K562 (cell line): Measurements from ENCODE around the gene DNAJB2. TPM values are rescaled to one million over a fixed set of nuclear protein-coding genes. Genes with fewer than 3 reads are reported as not detected.

ENCODE experiments used
- ATF4 ChIP-seq: fragments of 450-650 bp; formaldehyde crosslinking; IDR thresholded peaks from 2 replicates; pipeline ENCODE4 v1.4.0; 2022; ENCODE audit warnings: mild to moderate bottlenecking, moderate library complexity
- CC2D1A ChIP-seq: fragments of 450-650 bp; IDR thresholded peaks from 2 replicates; pipeline ENCODE4 v1.6.1; 2017; ENCODE audit warnings: mild to moderate bottlenecking
- DPF2 ChIP-seq: fragments of 450-650 bp; IDR thresholded peaks from 2 replicates; pipeline ENCODE4 v1.6.1; 2016
- HMG20B ChIP-seq: fragments of 250-450 bp; sonication (Bioruptor Pico); IDR thresholded peaks from 2 replicates; pipeline ENCODE4 v1.5.0; 2021; ENCODE audit warnings: mild to moderate bottlenecking
- HNRNPL ChIP-seq: fragments of 200-400 bp; formaldehyde crosslinking; IDR thresholded peaks from 2 replicates; pipeline ENCODE4 v1.6.1; 2017; ENCODE audit warnings: low read depth, mild to moderate bottlenecking, low read length
- JUND ChIP-seq, 2 experiments: IDR thresholded peaks; 2 replicates in 1 of 2; 3 replicates in 1 of 2; pipeline ENCODE4 v1.6.1; 2011; ENCODE audit warnings: borderline replicate concordance in 2 of 2, low read depth in 2 of 2, low read length in 2 of 2, improper control_type of control experiment in 1 of 2, missing biosample characterization in 1 of 2, missing genetic modification characterization in 1 of 2, missing genetic modification reagents in 1 of 2
- KHSRP ChIP-seq: fragments of 450-650 bp; IDR thresholded peaks from 2 replicates; pipeline ENCODE4 v1.6.1; 2017
- LCOR ChIP-seq: sonication (generic); formaldehyde crosslinking; IDR thresholded peaks from 2 replicates; pipeline ENCODE4 v1.8.0; 2022; ENCODE audit warnings: mild to moderate bottlenecking, missing genetic modification reagents
- NCOA1 ChIP-seq: fragments of 450-650 bp; IDR thresholded peaks from 2 replicates; pipeline ENCODE4 v1.6.1; 2016; ENCODE audit warnings: low read depth
- NFE2L1 ChIP-seq: fragments of 450-650 bp; IDR thresholded peaks from 2 replicates; pipeline ENCODE4 v1.6.1; 2016; ENCODE audit warnings: missing genetic modification characterization, low read depth, mild to moderate bottlenecking, missing compliant biosample characterization, moderate library complexity, borderline replicate concordance
- NR4A1 ChIP-seq, 2 experiments: fragments of 250-450 bp in 1 of 2; fragments of 450-650 bp in 1 of 2; sonication (Bioruptor Pico) in 1 of 2; IDR thresholded peaks; 2 replicates each; pipeline versions ENCODE4 v1.4.0 to v1.6.1; 2016 to 2020; ENCODE audit warnings: mild to moderate bottlenecking in 2 of 2, missing compliant biosample characterization in 1 of 2, missing genetic modification characterization in 1 of 2, moderate library complexity in 1 of 2
- RUNX1 ChIP-seq: sonication (generic); IDR thresholded peaks from 2 replicates; pipeline ENCODE4 v1.6.1; 2016; ENCODE audit warnings: antibody characterized with exemption, low read depth
- SAFB ChIP-seq: fragments of 200-400 bp; formaldehyde crosslinking; IDR thresholded peaks from 2 replicates; pipeline ENCODE4 v1.6.1; 2017; ENCODE audit warnings: low read depth, low read length, borderline replicate concordance
- TAL1 ChIP-seq: fragments of 450-650 bp; IDR thresholded peaks from 2 replicates; pipeline ENCODE4 v1.6.1; 2016; ENCODE audit warnings: mild to moderate bottlenecking
- TBP ChIP-seq: optimal IDR thresholded peaks from 2 replicates; pipeline ENCODE3; 2011; ENCODE audit warnings: low read depth, low read length, improper control_type of control experiment
- TEAD2 ChIP-seq: fragments of 450-650 bp; IDR thresholded peaks from 2 replicates; pipeline ENCODE4 v1.6.1; 2016; ENCODE audit warnings: missing genetic modification characterization, control low read depth, missing compliant biosample characterization
- ZBTB26 ChIP-seq: fragments of 450-650 bp; formaldehyde crosslinking; IDR thresholded peaks from 2 replicates; pipeline ENCODE4 v1.4.0; 2022; ENCODE audit warnings: missing genetic modification characterization
- ZBTB33 ChIP-seq: sonication (generic); formaldehyde crosslinking; IDR thresholded peaks from 2 replicates; pipeline ENCODE4 v1.8.1; 2023; ENCODE audit warnings: mild to moderate bottlenecking, missing genetic modification reagents
- ZBTB9 ChIP-seq: fragments of 450-650 bp; formaldehyde crosslinking; IDR thresholded peaks from 2 replicates; pipeline ENCODE4 v1.4.0; 2020; ENCODE audit warnings: mild to moderate bottlenecking, moderate library complexity
- ZFP1 ChIP-seq: fragments of 450-650 bp; formaldehyde crosslinking; IDR thresholded peaks from 2 replicates; pipeline ENCODE4 v1.4.0; 2020; ENCODE audit warnings: mild to moderate bottlenecking, mixed read lengths
- ZNF174 ChIP-seq: fragments of 250-450 bp; sonication (Bioruptor Pico); IDR thresholded peaks from 2 replicates; pipeline ENCODE4 v1.4.0; 2020; ENCODE audit warnings: mild to moderate bottlenecking
- ZNF253 ChIP-seq: fragments of 250-450 bp; sonication (Bioruptor Pico); conservative IDR thresholded peaks from 2 replicates; pipeline ENCODE4 v1.6.1; 2021; ENCODE audit warnings: mild to moderate bottlenecking
- ZNF408 ChIP-seq: fragments of 250-450 bp; sonication (Bioruptor Pico); IDR thresholded peaks from 2 replicates; pipeline ENCODE4 v1.4.0; 2020; ENCODE audit warnings: low read depth, mild to moderate bottlenecking, moderate library complexity
- ZNF76 ChIP-seq: fragments of 250-450 bp; sonication (Bioruptor Pico); IDR thresholded peaks from 2 replicates; pipeline ENCODE4 v1.4.0; 2020; ENCODE audit warnings: mild to moderate bottlenecking, moderate library complexity, borderline replicate concordance
- polyA plus RNA-seq, 8 experiments: library from polyadenylated mRNA; depleted of rRNA in 4 of 8; stranded (reverse) in 5 of 8; unstranded in 3 of 8; fragments of >200 nt; fragmentation: Nextera tagmentation in 2 of 8; fragmentation: Illumina TruSeq in 1 of 8; extraction: Ambion mirVana in 2 of 8; extraction: Trizol in 1 of 8; gene quantifications; 2 replicates each; pipeline versions ENCODE4 v1.2.1 to v1.2.3, GENCODE V29; 2011 to 2014; ENCODE audit warnings: inconsistent platforms in 1 of 8, missing spikeins in 1 of 8
- total RNA-seq, 7 experiments: library from RNA; depleted of rRNA in 6 of 7; stranded (reverse); fragments of >200 nt in 6 of 7; fragmentation: Illumina TruSeq in 2 of 7; extraction: Trizol in 2 of 7; gene quantifications; 2 replicates each; pipeline versions ENCODE4 v1.2.1 to v1.2.3, GENCODE V29; 2011 to 2021; ENCODE audit warnings: low replicate concordance in 1 of 7

The DNAJB2 gene
- total and polyA plus RNA-seq, 9 of the 15 experiments (the other 6 are each of a cell fraction or from before 2014, with no cell fraction given): 0.08 to 3.0 (median 2.2) TPM; not detected in 1

- no peak for TF ChIP-seq JUND (IDR thresholded peaks at IDR 0.05; ENCODE audit: borderline replicate concordance, low read depth, low read length)
- TF ChIP-seq JUND (tag; IDR thresholded peaks at IDR 0.05; ENCODE audit: borderline replicate concordance, low read depth, low read length): no peak
- no peak for TF ChIP-seq TBP
- TF ChIP-seq DPF2: no peak
- no peak for TF ChIP-seq CC2D1A
- TF ChIP-seq ZNF76 (CRISPR knock-in tag): no peak
- no peak for TF ChIP-seq ZNF174 (CRISPR knock-in tag)
- no peak for TF ChIP-seq RUNX1
- TF ChIP-seq NR4A1 (CRISPR knock-in tag; IDR thresholded peaks at IDR 0.05): no peak
- TF ChIP-seq NR4A1 (tag; IDR thresholded peaks at IDR 0.05): no peak
- no peak for TF ChIP-seq NCOA1
- TF ChIP-seq ZNF408: no peak
- TF ChIP-seq LCOR (CRISPR knock-in tag): peak; percentile 28; the same call in 1 of the 2 replicates
- TF ChIP-seq ZFP1 (CRISPR knock-in tag): no peak
- TF ChIP-seq HMG20B (CRISPR knock-in tag): no peak
- TF ChIP-seq NFE2L1 (tag): no peak
- TF ChIP-seq TEAD2 (tag): no peak
- TF ChIP-seq ZNF253 (CRISPR knock-in tag): no peak
- no peak for TF ChIP-seq ZBTB9 (CRISPR knock-in tag)
- no peak for TF ChIP-seq KHSRP
- no peak for TF ChIP-seq ZBTB26 (CRISPR knock-in tag)
- TF ChIP-seq ATF4: no peak
- TF ChIP-seq SAFB: peak; percentile 52; the same call in 1 of the 2 replicates
- peak; percentile 44; the same call in 1 of the 2 replicates for TF ChIP-seq ZBTB33
- no peak for TF ChIP-seq HNRNPL
- TF ChIP-seq TAL1: no peak
These were observed 52.5 kb downstream of the DNAJB2 start (continued) for GRCh38 chr2:219331560-219332213.
